Panc1 (cell line): ENCODE results near the gene BAIAP2. TPM values are rescaled to one million over a fixed set of nuclear protein-coding genes. Genes with fewer than 3 reads are reported as not detected.

Experiments used
- ATAC-seq: fragments of 200-7000 bp; cut with Tn5 transposase; 2 replicates; pipeline ENCODE4 v1.9.1; 2020; ENCODE audit warnings: mild to moderate bottlenecking, moderate library complexity
- BruUV-seq: library from RNA; stranded (reverse); fragments of 400-500 nt; replicated peaks from 2 replicates; lab custom pipeline; 2021; lab: Mats Ljungman, UMichigan
- CTCF ChIA-PET: fragments of 300-600 bp; sonication (Branson Sonifier 250); formaldehyde crosslinking; loops from one replicate; lab custom pipeline; 2022; ENCODE audit warnings: antibody characterized with exemption; lab: Charles Lee
- POLR2A ChIA-PET: fragments of 300-600 bp; sonication (Branson Sonifier 250); formaldehyde crosslinking; loops from one replicate; lab custom pipeline; 2022; ENCODE audit warnings: antibody characterized with exemption; lab: Charles Lee
- DNase-seq: peaks from one replicate; pipeline ENCODE4 v3.0.0-alpha.2; 2010; ENCODE audit warnings: low read depth, low spot score
- H3K27ac ChIP-seq: 2 replicates; pipeline ENCODE4 v1.5.1; 2011; ENCODE audit warnings: mild to moderate bottlenecking, low read length, inconsistent platforms
- H3K27me3 ChIP-seq: fragments of 200-500 bp; sonication (Bioruptor generic); 2 replicates; pipeline ENCODE4 v1.6.0; 2014; ENCODE audit warnings: low read length, inconsistent platforms; ENCODE audit not compliant: control insufficient read depth, insufficient read depth
- H3K36me3 ChIP-seq: fragments of 200-500 bp; sonication (Bioruptor generic); 2 replicates; pipeline ENCODE4 v1.5.1; 2014; ENCODE audit warnings: inconsistent platforms, mild to moderate bottlenecking, low read length, moderate library complexity; ENCODE audit not compliant: control insufficient read depth, insufficient read depth
- H3K4me1 ChIP-seq: 2 replicates; pipeline ENCODE4 v1.5.1; 2011; ENCODE audit warnings: inconsistent platforms, mild to moderate bottlenecking, low read length, moderate library complexity; ENCODE audit not compliant: control insufficient read depth, insufficient read depth
- H3K4me3 ChIP-seq, 2 experiments: 2 replicates each; pipeline ENCODE4 v1.5.1; 2011 to 2012; ENCODE audit warnings: low read depth in 2 of 2, low read length in 2 of 2, mild to moderate bottlenecking in 2 of 2, inconsistent platforms in 1 of 2, moderate library complexity in 1 of 2
- H3K9me3 ChIP-seq: fragments of 200-500 bp; sonication (Bioruptor generic); 2 replicates; pipeline ENCODE4 v1.5.1; 2014; ENCODE audit warnings: low read depth, mild to moderate bottlenecking, inconsistent platforms, low read length, moderate library complexity; ENCODE audit not compliant: control insufficient read depth, insufficient read depth
- POLR2AphosphoS5 ChIP-seq: IDR thresholded peaks from 2 replicates; pipeline ENCODE4 v1.6.1; 2012; ENCODE audit warnings: mild to moderate bottlenecking, low read depth, low read length, moderate library complexity
- SIN3A ChIP-seq: IDR thresholded peaks from 2 replicates; pipeline ENCODE4 v1.6.1; 2012; ENCODE audit warnings: low read depth, mild to moderate bottlenecking, low read length, moderate library complexity, borderline replicate concordance; ENCODE audit not compliant: insufficient read depth
- TCF7L2 ChIP-seq: IDR thresholded peaks from 2 replicates; pipeline ENCODE4 v1.6.1; 2011; ENCODE audit warnings: mild to moderate bottlenecking, low read depth, low read length, inconsistent platforms
- in situ Hi-C: cut with HindIII; loops from 2 replicates; pipeline ENCODE4 v1.10.0; 2016; ENCODE audit warnings: low sequenced_read_pairs, low pct_unique_long_range_greater_than_20kb
- intact Hi-C: fragments of 100-400 bp; cut with micrococcal nuclease; formaldehyde crosslinking; loops from one replicate; pipeline ENCODE4 v1.10.0; 2022; ENCODE audit not compliant: unreplicated experiment
- total RNA-seq: library from RNA; stranded (reverse); gene quantifications from one replicate; pipeline ENCODE4 v1.2.1, GENCODE V29; 2021; ENCODE audit not compliant: unreplicated experiment
- TF ChIP-seq, protein P1 (sequence below), 2 experiments: IDR thresholded peaks; 2 replicates each; pipeline ENCODE4 v1.6.1; 2011 to 2012; ENCODE audit warnings: low read depth in 2 of 2, control low read depth in 1 of 2, low read length in 1 of 2, mild to moderate bottlenecking in 1 of 2, moderate library complexity in 1 of 2; ENCODE audit not compliant: insufficient read depth in 1 of 2
- TF ChIP-seq, protein P2 (sequence below): fragments of 450-650 bp; IDR thresholded peaks from 2 replicates; pipeline ENCODE4 v1.5.1; 2017; ENCODE audit warnings: mild to moderate bottlenecking

Gene BAIAP2
- total RNA-seq, 1 experiment from 2014 or later = 125 TPM

- CTCF ChIA-PET = interaction anchor here (1.0 to 1.2 kb wide), 2 partner anchors 12 to 26 kb away, joined by 4 read pairs; no protein-coding TSS in a partner anchor
- H3K27ac ChIP-seq = peak overlapping the region; percentile 98
- POLR2A ChIA-PET = interaction anchor here (0.8 to 0.9 kb wide), 2 partner anchors 9 to 13 kb away, joined by 3 to 6 read pairs; no protein-coding TSS in a partner anchor
- peak; percentile 3 for ATAC-seq
- peak overlapping the region; percentile 26 to 53 for H3K4me3 ChIP-seq
- peaks cover 90% of the 10 kb centered on the region for H3K4me1 ChIP-seq
- intact Hi-C loops (no loop called here), in situ Hi-C loops (no loop called here)
- no peaks in the 10 kb centered on the region for H3K27me3 ChIP-seq
- BruUV-seq = no TSS peak
- no peaks in the 10 kb centered on the region for H3K36me3 ChIP-seq
- no peaks in the 10 kb centered on the region for H3K9me3 ChIP-seq
- no peak for TF ChIP-seq TCF7L2
- TF ChIP-seq, protein P1, sequence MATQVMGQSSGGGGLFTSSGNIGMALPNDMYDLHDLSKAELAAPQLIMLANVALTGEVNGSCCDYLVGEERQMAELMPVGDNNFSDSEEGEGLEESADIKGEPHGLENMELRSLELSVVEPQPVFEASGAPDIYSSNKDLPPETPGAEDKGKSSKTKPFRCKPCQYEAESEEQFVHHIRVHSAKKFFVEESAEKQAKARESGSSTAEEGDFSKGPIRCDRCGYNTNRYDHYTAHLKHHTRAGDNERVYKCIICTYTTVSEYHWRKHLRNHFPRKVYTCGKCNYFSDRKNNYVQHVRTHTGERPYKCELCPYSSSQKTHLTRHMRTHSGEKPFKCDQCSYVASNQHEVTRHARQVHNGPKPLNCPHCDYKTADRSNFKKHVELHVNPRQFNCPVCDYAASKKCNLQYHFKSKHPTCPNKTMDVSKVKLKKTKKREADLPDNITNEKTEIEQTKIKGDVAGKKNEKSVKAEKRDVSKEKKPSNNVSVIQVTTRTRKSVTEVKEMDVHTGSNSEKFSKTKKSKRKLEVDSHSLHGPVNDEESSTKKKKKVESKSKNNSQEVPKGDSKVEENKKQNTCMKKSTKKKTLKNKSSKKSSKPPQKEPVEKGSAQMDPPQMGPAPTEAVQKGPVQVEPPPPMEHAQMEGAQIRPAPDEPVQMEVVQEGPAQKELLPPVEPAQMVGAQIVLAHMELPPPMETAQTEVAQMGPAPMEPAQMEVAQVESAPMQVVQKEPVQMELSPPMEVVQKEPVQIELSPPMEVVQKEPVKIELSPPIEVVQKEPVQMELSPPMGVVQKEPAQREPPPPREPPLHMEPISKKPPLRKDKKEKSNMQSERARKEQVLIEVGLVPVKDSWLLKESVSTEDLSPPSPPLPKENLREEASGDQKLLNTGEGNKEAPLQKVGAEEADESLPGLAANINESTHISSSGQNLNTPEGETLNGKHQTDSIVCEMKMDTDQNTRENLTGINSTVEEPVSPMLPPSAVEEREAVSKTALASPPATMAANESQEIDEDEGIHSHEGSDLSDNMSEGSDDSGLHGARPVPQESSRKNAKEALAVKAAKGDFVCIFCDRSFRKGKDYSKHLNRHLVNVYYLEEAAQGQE (IDR thresholded peaks at IDR 0.05; ENCODE audit: insufficient read depth in 1 of 2, low read depth in 2 of 2, low read length in 1 of 2) = no peak
- 0 out of 2 replicates have a peak, but pooled peaks have one; percentile 1 for TF ChIP-seq POLR2AphosphoS5
- TF ChIP-seq, protein P2, sequence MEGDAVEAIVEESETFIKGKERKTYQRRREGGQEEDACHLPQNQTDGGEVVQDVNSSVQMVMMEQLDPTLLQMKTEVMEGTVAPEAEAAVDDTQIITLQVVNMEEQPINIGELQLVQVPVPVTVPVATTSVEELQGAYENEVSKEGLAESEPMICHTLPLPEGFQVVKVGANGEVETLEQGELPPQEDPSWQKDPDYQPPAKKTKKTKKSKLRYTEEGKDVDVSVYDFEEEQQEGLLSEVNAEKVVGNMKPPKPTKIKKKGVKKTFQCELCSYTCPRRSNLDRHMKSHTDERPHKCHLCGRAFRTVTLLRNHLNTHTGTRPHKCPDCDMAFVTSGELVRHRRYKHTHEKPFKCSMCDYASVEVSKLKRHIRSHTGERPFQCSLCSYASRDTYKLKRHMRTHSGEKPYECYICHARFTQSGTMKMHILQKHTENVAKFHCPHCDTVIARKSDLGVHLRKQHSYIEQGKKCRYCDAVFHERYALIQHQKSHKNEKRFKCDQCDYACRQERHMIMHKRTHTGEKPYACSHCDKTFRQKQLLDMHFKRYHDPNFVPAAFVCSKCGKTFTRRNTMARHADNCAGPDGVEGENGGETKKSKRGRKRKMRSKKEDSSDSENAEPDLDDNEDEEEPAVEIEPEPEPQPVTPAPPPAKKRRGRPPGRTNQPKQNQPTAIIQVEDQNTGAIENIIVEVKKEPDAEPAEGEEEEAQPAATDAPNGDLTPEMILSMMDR = no peak
- no peak for TF ChIP-seq SIN3A
- no peak for DNase-seq
These were observed 14.5 kb downstream of the BAIAP2 start for GRCh38 chr17:81049372-81049911.

DNA sequence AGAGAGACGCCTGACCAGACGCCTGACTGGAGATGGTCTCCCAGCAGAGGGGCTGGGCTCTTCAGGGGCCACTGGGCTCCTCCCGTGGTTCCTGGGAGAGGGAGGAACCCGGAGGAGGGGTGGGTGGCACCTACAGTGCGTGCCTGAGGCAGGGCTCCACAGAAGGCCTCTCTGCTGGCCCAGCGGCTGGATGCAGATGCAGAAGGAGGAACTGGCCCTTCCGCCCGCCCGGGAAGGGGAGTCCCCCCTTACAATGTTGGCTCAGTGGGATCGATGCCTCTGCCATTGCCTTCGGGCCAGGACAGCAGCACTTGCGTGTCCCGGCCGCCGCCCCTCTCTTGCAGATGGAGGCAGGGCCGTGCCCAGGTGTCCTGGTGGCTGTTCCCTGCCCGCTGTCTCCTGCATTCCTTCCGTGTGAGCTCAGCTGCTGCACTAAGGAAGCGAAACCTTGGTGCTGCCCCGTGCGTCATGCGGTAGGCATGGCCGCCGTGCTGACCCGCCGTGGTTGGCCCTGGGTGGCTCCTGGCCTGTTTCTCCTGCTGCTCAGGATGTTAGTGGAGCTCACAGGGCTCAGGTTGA is 15.1 kb downstream of the BAIAP2 start:
- TF ChIP-seq SIN3A (peak; percentile 74; the same call in 1 of the 2 replicates), POLR2AphosphoS5 (peak; percentile 47), TCF7L2 (0 out of 2 replicates have a peak, but pooled peaks have one; percentile 10)
- TF ChIP-seq, protein P1 (IDR thresholded peaks at IDR 0.05; ENCODE audit: insufficient read depth in 1 of 2, low read depth in 2 of 2, low read length in 1 of 2) = 0 out of 4 replicates have a peak, but pooled peaks of 1 of the 2 experiments have one; percentile 36
- TF ChIP-seq, protein P2 = no peak
- peaks cover 84% of the 10 kb centered on the region for H3K4me1 ChIP-seq
- no peaks in the 10 kb centered on the region for H3K36me3 ChIP-seq
- H3K27me3 ChIP-seq = no peaks in the 10 kb centered on the region
- H3K9me3 ChIP-seq = no peaks in the 10 kb centered on the region
- BruUV-seq = no TSS peak
- intact Hi-C loops (no loop called here), in situ Hi-C loops (no loop called here)
- ATAC-seq (peak; percentile 84), DNase-seq (no peak)
- H3K27ac ChIP-seq = peak overlapping the region; percentile 98
- ChIA-PET CTCF (interaction anchor here (1.2 kb wide), 1 partner anchor 26 kb away, joined by 4 read pairs; no protein-coding TSS in a partner anchor), POLR2A (interaction anchor here (0.8 kb wide), 1 partner anchor 13 kb away, joined by 3 read pairs; no protein-coding TSS in a partner anchor)
- H3K4me3 ChIP-seq = peak overlapping the region; percentile 26 to 53
